Measurements from ENCODE around the gene TFAP2C. TPM values are rescaled to one million over a fixed set of nuclear protein-coding genes. Genes with fewer than 3 reads are reported as not detected.

The TFAP2C gene
- total and polyA plus RNA-seq, 7 donors: 0.99 to 5.3 (median 3.5) TPM; not detected in 2

- WGBS, 2 donors: 2% methylated on average over 39 of the region's 39 CpGs
- Histone ChIP-seq H3K27me3 (peaks cover 41 to 90% (median 71%) of the 10 kb centered on the region in 3 donors), H3K9me3 (no peaks in the 10 kb centered on the region), H3K4me1 (peaks cover 0 to 67% (median 57%) of the 10 kb centered on the region in 4 donors), H3K27ac (peak overlapping the region; percentile 76 to 83 (median 82)), H3K4me3 (peak overlapping the region; percentile 59 to 68 (median 64)), H3K36me3 (no peaks in the 10 kb centered on the region)
- intact Hi-C loops (cut with DNase I): loop anchor here (1.0 to 10.0 kb wide), 7 partner anchors 159 to 415 kb away; no protein-coding TSS in a partner anchor
- TF ChIP-seq POLR2AphosphoS5 (IDR thresholded peaks at IDR 0.05) (no peak), CTCF (IDR thresholded peaks at IDR 0.05) (no peak), EP300 (IDR thresholded peaks at IDR 0.05) (no peak), POLR2A (IDR thresholded peaks at IDR 0.05) (no peak)
- DNase-seq: no peak
Observed at GRCh38 chr20:56629464-56630085, 469 bp downstream of the TFAP2C start.

GRCh38 chr20:56630086-56630493 lies 984 bp downstream of the TFAP2C start:
- peak; percentile 81 for DNase-seq

GRCh38 chr20:56630506-56631317 lies 1.6 kb downstream of the TFAP2C start:
- no peaks in the 10 kb centered on the region for H3K36me3 ChIP-seq
- WGBS, 2 donors: 6 to 25% methylated on average over 82 of the region's 82 CpGs
- H3K4me3 ChIP-seq: peak overlapping the region; percentile 59 to 68 (median 64)
- intact Hi-C loops (cut with DNase I): loop anchor here (1.0 to 5.0 kb wide), 6 partner anchors 158 to 342 kb away; no protein-coding TSS in a partner anchor
- H3K27ac ChIP-seq: peak overlapping the region; percentile 76 to 83 (median 82)
- peaks cover 34 to 84% (median 62%) of the 10 kb centered on the region in 3 donors for H3K27me3 ChIP-seq
- TF ChIP-seq POLR2AphosphoS5 (IDR thresholded peaks at IDR 0.05) (no peak), CTCF (IDR thresholded peaks at IDR 0.05) (peak in 3 of 4 experiments; percentile 1 to 10 (median 8))
- peaks cover 0 to 62% (median 58%) of the 10 kb centered on the region in 4 donors for H3K4me1 ChIP-seq
- no peaks in the 10 kb centered on the region for H3K9me3 ChIP-seq
- no peak for DNase-seq

More at GRCh38 chr20:56630086-56630493, 984 bp downstream of the TFAP2C start:
- intact Hi-C loops (cut with DNase I): loop anchor here (1.0 to 5.0 kb wide), 6 partner anchors 159 to 342 kb away; no protein-coding TSS in a partner anchor
- TF ChIP-seq CTCF (IDR thresholded peaks at IDR 0.05): peak; percentile 47 to 74 (median 70)
- peak in 1 of 4 donors; percentile 28 for TF ChIP-seq POLR2AphosphoS5 (IDR thresholded peaks at IDR 0.05)
- no peak for TF ChIP-seq POLR2A (IDR thresholded peaks at IDR 0.05)
- Histone ChIP-seq H3K27ac (peak overlapping the region; percentile 76 to 83 (median 82)), H3K27me3 (peaks cover 40 to 90% (median 69%) of the 10 kb centered on the region in 3 donors), H3K9me3 (no peaks in the 10 kb centered on the region), H3K4me1 (peaks cover 0 to 67% (median 57%) of the 10 kb centered on the region in 4 donors), H3K36me3 (no peaks in the 10 kb centered on the region), H3K4me3 (peak overlapping the region; percentile 59 to 68 (median 64))
- WGBS, 2 donors: 1 to 2% methylated on average over 38 of the region's 38 CpGs

- H3K27me3 ChIP-seq: peaks cover 27 to 83% (median 55%) of the 10 kb centered on the region in 3 donors
- intact Hi-C loops (cut with DNase I): loop anchor here (2.0 to 5.0 kb wide), 5 partner anchors 157 to 341 kb away; no protein-coding TSS in a partner anchor
- no peak for DNase-seq
- 32 to 75% methylated on average over 48 of the region's 48 CpGs for WGBS, 2 donors
- peaks cover 0 to 56% (median 52%) of the 10 kb centered on the region in 4 donors for H3K4me1 ChIP-seq
- H3K4me3 ChIP-seq: peak overlapping the region; percentile 59 to 68 (median 64)
- no peaks in the 10 kb centered on the region for H3K9me3 ChIP-seq
- TF ChIP-seq POLR2AphosphoS5 (IDR thresholded peaks at IDR 0.05) (no peak), EP300 (IDR thresholded peaks at IDR 0.05) (no peak), POLR2A (IDR thresholded peaks at IDR 0.05) (no peak), CTCF (IDR thresholded peaks at IDR 0.05) (no peak)
- peak overlapping the region; percentile 76 to 83 (median 82) for H3K27ac ChIP-seq
- peaks cover 0 to 4% (median 0%) of the 10 kb centered on the region in 4 donors for H3K36me3 ChIP-seq
Observed at GRCh38 chr20:56631318-56631989, 2.3 kb downstream of the TFAP2C start.
